IPS-11a (cell line): ENCODE results near the gene NUDCD3.

Experiments used
- H3K4me3 ChIP-seq: one replicate; pipeline ENCODE4 v1.5.1; 2013; ENCODE audit warnings: low read depth, low read length, control low read depth

The NUDCD3 gene

GRCh38 chr7:44373418-44373740, 117.1 kb downstream of the NUDCD3 start:
- H3K4me3 ChIP-seq = no peak overlapping the region

GRCh38 chr7:44372560-44373417, 117.7 kb downstream of the NUDCD3 start:
- H3K4me3 ChIP-seq = no peak overlapping the region

GRCh38 chr7:44368885-44369284, 121.6 kb downstream of the NUDCD3 start:
- no peak overlapping the region for H3K4me3 ChIP-seq

GRCh38 chr7:44368455-44368854, 122.0 kb downstream of the NUDCD3 start:
- H3K4me3 ChIP-seq = no peak overlapping the region

GRCh38 chr7:44367475-44368043, 122.9 kb downstream of the NUDCD3 start:
- H3K4me3 ChIP-seq = no peak overlapping the region

- no peak overlapping the region for H3K4me3 ChIP-seq
These were observed 123.5 kb downstream of the NUDCD3 start for GRCh38 chr7:44366986-44367385.

- no peak overlapping the region for H3K4me3 ChIP-seq
These were observed 136.8 kb downstream of the NUDCD3 start for GRCh38 chr7:44353668-44354067.

GRCh38 chr7:44348851-44349781, 141.3 kb downstream of the NUDCD3 start:
- no peak overlapping the region for H3K4me3 ChIP-seq

GRCh38 chr7:44348300-44348699, 142.2 kb downstream of the NUDCD3 start:
- H3K4me3 ChIP-seq = no peak overlapping the region

- no peak overlapping the region for H3K4me3 ChIP-seq
These were observed 142.8 kb downstream of the NUDCD3 start for GRCh38 chr7:44347546-44348114.

GRCh38 chr7:44346063-44346462, 144.4 kb downstream of the NUDCD3 start:
- no peak overlapping the region for H3K4me3 ChIP-seq

- no peak overlapping the region for H3K4me3 ChIP-seq
These were observed 149.1 kb downstream of the NUDCD3 start for GRCh38 chr7:44341401-44341800.

GRCh38 chr7:44338600-44338999, 151.9 kb downstream of the NUDCD3 start:
- H3K4me3 ChIP-seq = no peak overlapping the region

- H3K4me3 ChIP-seq = no peak overlapping the region
These were observed 154.0 kb downstream of the NUDCD3 start for GRCh38 chr7:44336491-44336890.

- H3K4me3 ChIP-seq = no peak overlapping the region
These were observed 155.3 kb downstream of the NUDCD3 start for GRCh38 chr7:44335184-44335583.

GRCh38 chr7:44334734-44335097, 155.7 kb downstream of the NUDCD3 start:
- H3K4me3 ChIP-seq = no peak overlapping the region

- H3K4me3 ChIP-seq = no peak overlapping the region
These were observed 156.3 kb downstream of the NUDCD3 start for GRCh38 chr7:44333911-44334733.

- no peak overlapping the region for H3K4me3 ChIP-seq
These were observed 158.8 kb downstream of the NUDCD3 start for GRCh38 chr7:44331682-44332081.

- H3K4me3 ChIP-seq = no peak overlapping the region
These were observed 160.1 kb downstream of the NUDCD3 start for GRCh38 chr7:44330331-44330730.

- H3K4me3 ChIP-seq = no peak overlapping the region
These were observed 160.6 kb downstream of the NUDCD3 start for GRCh38 chr7:44329888-44330287.
